Epidermal melanocyte (primary cell): ENCODE data around the gene OLFM1.
"Not testable (repeated sequence)": the region's sequence is repeated elsewhere in the genome, so short reads cannot be mapped to it uniquely, and the experiment has no call there.

ENCODE experiments used
- DNase-seq: peaks from one replicate; pipeline ENCODE4 v3.0.0; 2011; ENCODE audit warnings: low spot score; ENCODE audit not compliant: insufficient read length

OLFM1 gene

GRCh38 chr9:135105938-135106491 is 18.5 kb downstream of the OLFM1 start:
- DNase-seq, result no peak

DNA sequence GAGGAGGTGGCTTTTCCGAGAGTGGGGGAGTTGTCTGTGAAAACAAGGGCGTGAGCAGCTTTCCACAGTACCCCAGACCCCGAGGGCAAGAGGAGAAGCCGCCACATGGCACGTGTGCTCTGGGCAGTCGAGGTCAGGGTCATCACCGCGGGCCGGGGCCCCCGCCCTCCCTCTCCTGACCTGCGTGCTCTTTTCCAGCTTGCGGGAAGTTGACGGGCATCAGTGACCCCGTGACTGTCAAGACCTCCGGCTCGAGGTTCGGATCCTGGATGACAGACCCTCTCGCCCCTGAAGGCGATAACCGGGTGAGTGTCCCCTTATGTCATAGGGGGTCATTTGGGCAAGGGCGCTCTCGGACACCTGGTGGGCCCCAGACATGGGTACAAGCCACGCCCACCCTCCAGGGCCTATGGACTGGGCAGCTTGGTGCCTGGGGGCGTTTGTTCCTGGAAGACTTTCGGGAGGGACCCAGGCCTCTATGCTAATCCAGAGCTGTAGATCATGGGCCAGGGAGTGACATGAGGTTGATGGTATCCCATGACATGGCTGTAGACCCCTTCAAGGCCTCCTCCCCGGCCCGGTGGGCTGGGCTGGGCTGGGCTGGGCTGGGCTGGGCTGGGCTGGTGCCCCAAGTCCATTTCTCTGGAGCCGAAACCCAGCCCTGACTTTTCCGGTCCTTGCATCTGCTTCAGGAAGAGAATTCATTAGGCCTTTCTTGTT is 19.2 kb downstream of the OLFM1 start:
- no peak for DNase-seq

DNA sequence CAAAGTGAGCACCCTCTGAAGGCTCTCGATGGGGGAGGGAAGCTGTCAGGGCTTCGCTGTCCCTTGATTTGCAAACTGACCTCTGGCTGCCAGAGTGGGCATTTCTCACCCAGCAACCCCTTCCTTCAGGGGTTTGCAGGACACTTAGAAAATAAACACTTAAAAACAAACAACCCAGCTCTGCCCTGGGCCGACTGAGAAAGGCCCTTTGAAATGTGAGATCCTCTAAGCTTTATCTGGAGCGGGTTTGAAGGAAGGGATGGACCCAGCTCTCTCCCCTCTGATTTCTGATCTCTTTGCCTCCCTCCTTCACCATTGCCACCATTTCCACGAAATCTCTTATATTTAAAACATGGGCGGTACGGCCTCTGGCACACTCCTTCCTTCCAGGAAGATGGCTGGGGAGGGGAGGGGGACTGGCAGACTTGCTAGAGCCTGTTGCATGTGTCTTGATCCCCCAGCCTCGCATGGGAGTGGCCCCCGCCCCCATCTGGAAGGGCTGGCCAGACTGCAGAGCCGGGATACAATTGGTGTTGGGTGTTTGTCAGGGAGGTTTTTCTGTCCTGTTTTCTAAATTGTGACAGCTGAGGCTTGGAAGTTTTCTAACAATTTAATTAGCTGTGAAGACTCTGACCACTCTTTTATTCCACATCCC is 20.2 kb downstream of the OLFM1 start:
- DNase-seq, result no peak

GRCh38 chr9:135108831-135109510 is 21.5 kb downstream of the OLFM1 start:
- no peak for DNase-seq

DNA sequence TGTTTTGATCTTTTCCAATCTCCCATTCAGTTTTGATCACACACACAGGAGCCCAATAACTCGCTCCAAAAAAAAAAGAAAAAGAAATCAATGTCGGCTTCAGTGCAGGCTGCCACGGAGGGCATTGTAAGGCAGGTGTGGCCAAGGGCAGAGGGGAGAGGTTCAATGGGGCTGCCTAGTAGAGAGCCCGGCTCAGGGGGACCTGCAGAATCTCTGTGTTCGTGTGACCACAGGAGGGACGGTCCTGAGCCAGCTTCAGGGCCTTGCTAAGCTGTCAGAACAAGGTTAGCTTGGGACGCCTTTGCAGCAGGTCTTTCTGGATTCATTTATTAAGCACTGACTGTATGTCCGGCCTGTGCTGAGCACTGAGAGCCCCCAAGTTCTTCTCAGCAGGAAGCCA is 22.2 kb downstream of the OLFM1 start:
- DNase-seq, result no peak

DNA sequence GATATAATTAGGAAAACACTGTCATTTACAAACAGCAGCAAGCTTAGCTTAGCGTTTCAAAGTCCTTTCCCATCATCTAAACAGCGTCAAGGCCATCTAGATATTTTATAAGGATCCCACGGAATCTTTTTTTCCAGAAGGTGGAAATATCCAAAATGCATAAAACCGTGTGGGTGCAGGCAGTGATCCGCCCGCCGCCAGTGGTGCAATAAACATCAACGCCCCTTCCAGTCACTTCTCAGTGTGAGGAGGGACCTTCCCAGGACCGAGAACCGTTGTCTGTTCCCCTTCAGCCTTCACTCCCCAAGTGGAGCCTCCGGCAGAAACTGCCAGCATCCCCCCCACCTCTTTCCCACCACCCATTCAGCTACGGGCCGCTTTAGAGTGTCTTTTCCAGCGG is 22.9 kb downstream of the OLFM1 start:
- no peak for DNase-seq

- DNase-seq, result not testable (repeated sequence)
Observed at GRCh38 chr9:135111600-135111999, 24.1 kb downstream of the OLFM1 start.

DNA sequence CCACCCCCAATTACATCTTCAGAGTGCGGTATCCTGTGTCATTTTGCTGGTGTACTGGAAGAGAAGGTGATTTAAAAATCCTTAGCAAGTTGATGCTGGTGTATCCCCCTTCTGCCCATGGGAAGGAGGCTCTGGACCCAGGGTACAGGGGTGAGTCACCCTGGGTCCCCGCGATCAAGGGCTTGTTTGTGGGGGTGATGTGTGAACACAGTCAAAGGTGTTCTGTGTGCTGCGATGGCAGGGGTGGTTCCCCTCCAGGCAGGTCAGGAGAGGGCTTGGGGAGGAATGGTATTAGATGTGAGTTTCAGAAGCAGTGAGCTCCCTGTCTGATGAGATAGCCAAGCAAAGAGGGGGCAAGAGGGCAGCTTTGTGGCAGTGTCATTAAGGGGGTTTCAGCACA is 28.9 kb downstream of the OLFM1 start:
- DNase-seq, result no peak

GRCh38 chr9:135116881-135117280 is 29.4 kb downstream of the OLFM1 start:
- no peak for DNase-seq

DNA sequence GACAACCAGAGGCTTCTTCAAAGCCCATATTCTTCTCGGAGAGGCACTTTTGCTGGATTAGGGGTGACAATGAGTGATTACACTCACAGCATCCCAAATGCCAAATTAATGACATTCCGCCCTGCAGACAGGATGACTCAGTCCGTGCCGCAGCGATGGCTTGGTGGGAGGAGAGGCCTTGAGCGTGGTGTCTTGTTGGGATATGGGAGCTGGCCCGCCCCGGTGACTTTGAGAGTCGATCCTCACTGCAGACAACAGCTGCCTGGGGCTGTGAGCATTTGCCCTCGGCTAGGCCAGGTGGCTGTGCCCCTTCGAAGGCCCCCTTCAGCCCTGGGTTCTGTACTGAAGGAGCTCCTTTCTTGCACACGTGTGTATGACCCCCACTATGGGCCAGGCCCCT is 29.8 kb downstream of the OLFM1 start:
- DNase-seq, result no peak

- no peak for DNase-seq
Observed at GRCh38 chr9:135119496-135120064, 32.1 kb downstream of the OLFM1 start.

DNA sequence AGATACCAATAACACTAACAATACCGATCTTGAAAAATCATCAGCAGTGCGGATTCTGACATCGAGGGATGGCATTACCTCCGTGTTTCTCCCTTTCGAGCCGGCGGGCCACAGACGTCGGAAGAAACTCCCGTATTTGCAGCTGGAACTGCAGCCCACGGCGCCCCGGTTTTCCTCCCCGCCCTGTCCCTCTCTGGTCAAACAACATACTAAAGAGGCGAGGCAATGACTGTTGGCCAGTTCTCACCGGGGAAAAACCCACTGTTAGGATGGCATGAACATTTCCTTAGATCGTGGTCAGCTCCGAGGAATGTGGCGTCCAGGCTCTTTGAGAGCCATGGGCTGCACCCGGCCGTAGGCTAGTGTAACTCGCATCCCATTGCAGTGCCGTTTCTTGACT is 32.8 kb downstream of the OLFM1 start:
- DNase-seq, result no peak

DNA sequence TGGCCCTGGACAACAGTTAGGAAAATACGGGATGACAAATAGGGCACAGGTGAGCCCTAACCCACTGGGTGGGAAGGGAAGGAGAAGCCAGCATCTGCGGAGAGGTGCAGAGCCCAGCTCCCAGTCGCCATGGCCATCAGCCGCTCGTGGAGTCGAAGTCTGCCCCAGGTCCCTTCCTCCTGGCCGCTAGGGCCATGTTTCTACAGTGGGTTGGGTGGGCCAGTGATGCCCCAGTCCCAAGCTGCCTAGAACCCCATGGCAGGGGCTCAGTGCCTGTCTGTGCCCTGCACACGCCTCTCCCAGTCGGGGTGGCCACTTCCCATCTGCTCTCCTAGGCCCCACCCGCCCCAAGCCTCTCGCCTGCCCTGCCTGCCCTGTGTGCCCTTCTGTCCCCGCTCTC is 34.8 kb downstream of the OLFM1 start:
- no peak for DNase-seq

DNA sequence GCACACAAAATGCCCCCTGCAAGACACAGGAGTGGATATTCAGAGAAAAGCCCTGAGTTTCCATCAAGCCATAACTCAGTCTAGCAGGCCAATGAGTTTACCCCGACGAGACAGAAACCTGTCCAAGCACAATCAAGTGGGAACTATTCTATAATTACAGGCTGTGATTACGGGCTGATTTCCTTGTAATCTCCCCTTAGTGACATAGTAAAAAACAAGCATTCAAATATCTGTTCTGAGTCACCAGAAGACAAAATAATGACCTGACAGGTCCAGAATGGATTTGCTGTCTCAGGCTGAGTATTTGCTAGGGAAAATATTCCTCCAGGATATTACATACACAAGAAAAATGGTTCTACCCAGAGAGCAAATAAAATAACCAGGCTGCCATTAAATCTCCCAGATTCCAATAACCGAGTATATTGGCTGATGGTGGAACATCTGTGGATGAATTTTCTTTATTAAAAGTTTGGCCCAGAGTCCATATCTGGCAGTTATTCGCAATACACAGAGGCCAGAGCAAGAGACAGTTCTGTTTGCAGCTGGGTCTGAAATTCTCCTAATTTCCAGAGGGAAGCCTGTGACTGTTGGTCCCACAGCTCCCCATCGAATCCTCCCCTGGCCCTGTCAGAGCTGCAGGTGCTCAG is 35.8 kb downstream of the OLFM1 start:
- DNase-seq, result no peak

DNA sequence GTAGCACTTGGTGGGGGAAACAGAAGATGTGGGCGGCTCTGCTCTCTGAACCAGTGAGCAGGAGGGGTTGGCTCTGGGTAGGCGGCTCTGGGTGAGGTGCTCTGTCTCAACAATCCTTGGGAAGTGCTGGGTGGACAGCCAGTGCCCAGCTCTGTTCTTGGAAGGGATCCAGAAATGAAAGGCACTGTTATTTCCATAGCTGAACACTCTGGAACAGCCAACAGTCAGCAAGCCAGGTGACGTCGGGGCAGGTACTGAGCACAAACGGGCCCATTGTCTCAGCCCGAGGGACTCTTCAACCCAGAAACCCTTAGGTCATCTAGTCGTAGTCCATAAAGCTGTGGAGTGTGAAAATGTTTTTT is 36.3 kb downstream of the OLFM1 start:
- no peak for DNase-seq

DNA sequence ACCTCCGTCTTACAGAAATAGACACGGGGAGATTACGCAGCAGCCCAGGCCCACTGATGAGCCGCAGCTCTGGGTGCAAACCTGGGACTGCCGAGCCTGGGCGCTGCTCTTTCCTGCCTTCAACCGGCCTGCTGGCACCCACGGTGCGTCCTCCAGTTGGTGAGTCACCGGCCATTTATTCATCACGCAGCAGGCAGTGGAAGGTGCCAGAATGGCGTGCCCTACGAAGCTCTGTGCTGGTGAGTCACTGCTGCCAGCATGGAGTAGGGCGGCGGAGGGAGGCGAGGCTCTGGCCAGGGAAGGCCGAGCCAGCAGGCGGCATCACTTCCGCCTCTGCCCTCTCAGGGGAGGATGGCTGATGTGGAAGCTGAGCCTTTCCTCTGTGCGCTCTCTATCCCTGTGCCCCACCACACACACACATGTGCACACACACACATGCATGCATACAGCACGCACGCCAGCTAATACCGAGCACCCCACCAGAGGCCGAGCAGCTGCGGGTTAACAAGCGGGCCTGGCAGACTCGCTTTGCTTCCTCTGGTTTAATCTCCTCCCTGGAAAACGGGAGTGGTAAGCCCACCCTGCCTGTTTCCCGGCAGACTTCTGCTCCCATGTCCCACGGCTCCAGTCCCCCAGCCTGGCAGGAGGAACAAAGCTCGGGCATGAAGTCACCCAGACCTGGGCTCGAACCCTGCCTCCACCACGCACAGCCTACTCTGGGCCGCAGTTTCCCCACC is 39.2 kb downstream of the OLFM1 start:
- DNase-seq, result no peak

GRCh38 chr9:135127718-135128670 is 40.5 kb downstream of the OLFM1 start:
- DNase-seq, result no peak

DNA sequence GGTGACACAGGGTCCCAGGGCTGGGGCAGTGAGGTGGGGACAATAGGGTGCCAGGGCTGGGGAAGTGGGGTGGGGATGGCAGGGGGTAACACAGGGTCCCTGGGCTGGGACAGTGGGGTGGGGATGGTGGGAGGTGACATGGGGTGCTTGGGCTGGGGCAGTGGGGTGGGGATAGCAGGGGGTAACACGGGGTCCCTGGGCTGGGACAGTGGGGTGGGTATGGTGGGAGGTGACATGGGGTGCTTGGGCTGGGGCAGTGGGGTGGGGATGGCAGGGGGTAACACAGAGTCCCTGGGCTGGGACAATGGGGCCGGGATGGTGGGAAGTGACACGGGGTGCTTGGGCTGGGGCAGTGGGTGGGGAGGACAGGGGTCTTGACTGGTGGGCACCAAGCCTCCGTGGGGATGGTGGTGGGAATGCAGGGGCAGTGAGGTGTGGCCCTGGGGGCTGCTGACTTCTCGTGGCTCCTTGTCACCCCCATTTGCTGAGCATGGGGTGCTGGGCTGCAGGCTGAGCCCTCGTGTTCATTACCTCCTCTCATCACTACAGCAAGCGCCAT is 41.7 kb downstream of the OLFM1 start:
- DNase-seq, result no peak

GRCh38 chr9:135130207-135130976 is 42.9 kb downstream of the OLFM1 start:
- DNase-seq, result no peak
